NT2/D1 (cell line): ENCODE data around the gene AGAP1.

Source experiments
- SUZ12 ChIP-seq: IDR thresholded peaks from 2 replicates; pipeline ENCODE4 v1.6.1; 2011; ENCODE audit not compliant: insufficient read length, insufficient read depth; ENCODE audit errors: extremely low read depth
- YY1 ChIP-seq: IDR thresholded peaks from 2 replicates; pipeline ENCODE4 v1.6.1; 2011; ENCODE audit not compliant: insufficient read length, insufficient read depth
- ZNF274 ChIP-seq: IDR thresholded peaks from 2 replicates; pipeline ENCODE4 v1.6.1; 2011; ENCODE audit warnings: mild to moderate bottlenecking, low read depth, low read length

DNA sequence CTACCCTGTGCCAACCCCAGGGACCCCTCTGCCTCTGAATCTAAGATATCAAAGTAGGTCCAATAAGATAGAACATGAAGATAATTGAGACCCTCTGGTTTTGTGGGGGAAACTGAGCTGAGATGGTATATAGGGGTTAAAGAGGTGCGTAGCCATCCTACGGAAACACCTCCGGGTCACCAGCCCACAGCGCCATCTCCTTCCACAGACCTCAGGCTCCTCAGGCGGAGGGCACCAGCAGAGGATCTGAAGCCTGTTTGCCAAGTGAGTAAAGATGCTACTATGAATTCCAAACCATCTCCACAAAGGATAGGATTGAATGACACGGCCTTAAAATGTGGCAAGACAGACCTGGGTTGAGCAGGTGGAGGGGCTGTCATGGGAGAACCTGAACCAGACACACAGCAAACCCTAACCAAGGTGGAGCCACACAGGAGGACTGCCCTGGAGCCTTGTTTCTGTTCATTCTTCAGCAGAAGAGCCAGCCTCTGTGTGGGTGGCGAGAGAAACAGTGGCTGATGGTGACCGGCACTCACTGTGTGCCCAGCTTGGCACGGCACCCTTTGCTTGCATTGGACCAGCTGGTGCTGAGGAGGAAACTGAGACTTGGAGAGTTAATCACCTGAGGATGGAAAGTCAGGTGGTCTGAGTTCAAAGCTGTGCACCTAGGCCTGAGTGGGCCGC is 664.1 kb downstream of the AGAP1 start:
- TF ChIP-seq ZNF274 (no peak), YY1 (no peak), SUZ12 (no peak)
